Calu3 (cell line): ENCODE measurements around the gene DCAF6. TPM values are rescaled to one million over a fixed set of nuclear protein-coding genes. Genes with fewer than 3 reads are reported as not detected.
A peak's percentile ranks its signal among the peaks of the same experiment; 100 is the strongest.

Experiments
- BruUV-seq: library from RNA; stranded (reverse); fragments of 400-500 nt; replicated peaks from 2 replicates; lab custom pipeline; 2021; lab: Mats Ljungman, UMichigan
- CTCF ChIA-PET: fragments of 300-600 bp; sonication (Branson Sonifier 250); formaldehyde crosslinking; loops from one replicate; lab custom pipeline; 2022; ENCODE audit warnings: antibody characterized with exemption; lab: Charles Lee
- DNase-seq: peaks from one replicate; pipeline ENCODE4 v3.0.0; 2022
- H3K27ac Mint-ChIP-seq: one replicate; pipeline ENCODE4 v1.8.0; 2022; ENCODE audit warnings: mixed read lengths; ENCODE audit not compliant: unreplicated experiment
- H3K27me3 Mint-ChIP-seq: one replicate; pipeline ENCODE4 v1.8.0; 2022; ENCODE audit warnings: mixed read lengths; ENCODE audit not compliant: unreplicated experiment
- H3K36me3 Mint-ChIP-seq: one replicate; pipeline ENCODE4 v1.8.0; 2022; ENCODE audit warnings: mild to moderate bottlenecking, moderate library complexity, mixed read lengths; ENCODE audit not compliant: insufficient read depth, unreplicated experiment
- H3K4me1 Mint-ChIP-seq: one replicate; pipeline ENCODE4 v1.8.0; 2022; ENCODE audit warnings: mild to moderate bottlenecking, low read depth, mixed read lengths; ENCODE audit not compliant: unreplicated experiment
- H3K4me3 Mint-ChIP-seq: one replicate; pipeline ENCODE4 v1.8.0; 2022; ENCODE audit warnings: mild to moderate bottlenecking, low read depth, moderate library complexity, mixed read lengths; ENCODE audit not compliant: unreplicated experiment
- H3K9me3 Mint-ChIP-seq: one replicate; pipeline ENCODE4 v1.8.0; 2022; ENCODE audit warnings: low read depth, mixed read lengths; ENCODE audit not compliant: unreplicated experiment
- CTCF ChIP-seq: fragments of 200-600 bp; IDR thresholded peaks from one replicate; pipeline ENCODE4 v1.8.0; 2022; ENCODE audit warnings: antibody characterized with exemption; ENCODE audit not compliant: unreplicated experiment
- intact Hi-C: fragments of 100-400 bp; cut with micrococcal nuclease; formaldehyde crosslinking; loops from one replicate; pipeline ENCODE4 v1.10.0; 2022; ENCODE audit not compliant: unreplicated experiment
- total RNA-seq: library from RNA; stranded (reverse); gene quantifications from 2 replicates; pipeline ENCODE4 v1.2.3, GENCODE V29; 2022

Gene DCAF6
- total RNA-seq, 1 experiment from 2014 or later = 64.0 TPM

- Mint-ChIP-seq H3K27me3 (no peaks in the 10 kb centered on the region), H3K27ac (no peak overlapping the region), H3K4me3 (no peak overlapping the region), H3K36me3 (no peaks in the 10 kb centered on the region), H3K9me3 (no peaks in the 10 kb centered on the region), H3K4me1 (peaks cover 10% of the 10 kb centered on the region)
- no peak for TF ChIP-seq CTCF
- CTCF ChIA-PET = no interaction called here
- no TSS peak for BruUV-seq
- DNase-seq = no peak
- intact Hi-C loops = no loop called here
These were observed 174.5 kb downstream of the DCAF6 start for GRCh38 chr1:168110896-168111545.

DNA sequence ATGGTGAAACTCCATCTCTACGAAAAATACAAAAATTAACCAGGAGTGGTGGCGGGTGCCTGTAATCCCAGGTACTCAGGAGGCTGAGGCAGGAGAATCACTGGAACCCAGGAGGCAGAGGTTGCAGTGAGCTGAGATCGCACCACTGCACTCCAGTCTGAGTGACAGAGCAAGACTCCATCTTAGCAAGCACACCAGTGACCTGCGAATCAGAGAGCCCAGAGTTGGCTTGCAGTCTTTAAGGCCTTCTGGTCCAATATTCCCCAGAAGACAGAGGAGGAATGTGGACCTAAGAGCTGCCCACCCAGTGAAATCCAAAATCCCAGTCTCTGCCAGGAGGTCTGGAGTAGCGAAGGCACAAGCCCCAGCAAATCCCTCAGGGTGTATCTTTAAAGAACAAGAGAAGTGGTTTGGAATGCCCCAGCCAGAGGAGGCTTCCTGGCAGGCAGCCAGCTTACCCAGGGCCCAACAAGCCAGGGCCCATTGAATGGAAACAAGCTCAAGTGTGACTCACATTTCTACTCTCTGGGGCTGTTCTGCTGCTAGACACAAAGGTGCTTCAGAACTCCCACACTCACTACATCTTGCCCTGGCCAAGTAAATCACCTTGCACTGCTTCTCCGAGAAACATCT is 176.3 kb downstream of the DCAF6 start:
- Mint-ChIP-seq H3K27ac (no peak overlapping the region), H3K9me3 (no peaks in the 10 kb centered on the region), H3K36me3 (no peaks in the 10 kb centered on the region), H3K4me1 (peaks cover 25% of the 10 kb centered on the region), H3K27me3 (no peaks in the 10 kb centered on the region), H3K4me3 (no peak overlapping the region)
- no peak for TF ChIP-seq CTCF
- intact Hi-C loops = no loop called here
- BruUV-seq = no TSS peak
- peak; percentile 76 for DNase-seq
- CTCF ChIA-PET = interaction anchor here (1.0 to 1.2 kb wide), 3 partner anchors 9 to 123 kb away, joined by 3 to 4 read pairs (median 3); no protein-coding TSS in a partner anchor

- CTCF ChIA-PET = interaction anchor here (0.7 kb wide), 1 partner anchor 75 kb away, joined by 3 read pairs; no protein-coding TSS in a partner anchor
- intact Hi-C loops = no loop called here
- Mint-ChIP-seq H3K27me3 (no peaks in the 10 kb centered on the region), H3K4me3 (no peak overlapping the region), H3K4me1 (peaks cover 25% of the 10 kb centered on the region), H3K36me3 (no peaks in the 10 kb centered on the region), H3K9me3 (no peaks in the 10 kb centered on the region), H3K27ac (no peak overlapping the region)
- TF ChIP-seq CTCF = no peak
- BruUV-seq = no TSS peak
- no peak for DNase-seq
These were observed 178.4 kb downstream of the DCAF6 start for GRCh38 chr1:168114845-168115244.

DNA sequence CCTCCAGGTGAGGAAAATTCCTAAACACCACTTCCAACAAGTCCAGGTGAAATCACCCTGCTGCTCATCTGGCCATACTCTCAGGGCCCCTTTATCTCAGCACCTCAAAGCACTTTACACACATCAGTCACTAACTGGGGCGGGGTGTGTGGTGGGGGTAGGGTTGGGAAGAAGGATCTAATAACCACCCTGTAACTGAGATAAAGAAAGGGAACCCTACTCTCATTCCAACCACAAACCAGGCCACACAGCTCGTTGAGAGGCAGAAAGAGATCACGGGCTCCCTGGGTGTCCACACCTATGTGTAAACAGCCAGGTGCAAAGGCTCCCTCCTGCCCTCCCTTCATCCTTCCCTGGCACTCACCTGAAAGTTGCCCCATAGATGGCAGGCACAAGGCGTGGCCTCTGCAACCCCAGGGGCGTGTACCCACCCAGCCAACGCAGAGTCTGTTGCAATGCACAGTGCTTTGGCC is 179.9 kb downstream of the DCAF6 start:
- CTCF ChIA-PET = no interaction called here
- no TSS peak for BruUV-seq

More for the DNA sequence above, 179.9 kb downstream of the DCAF6 start:
- Mint-ChIP-seq H3K9me3 (no peaks in the 10 kb centered on the region), H3K4me3 (no peak overlapping the region), H3K27me3 (peaks cover 13% of the 10 kb centered on the region), H3K27ac (no peak overlapping the region), H3K36me3 (no peaks in the 10 kb centered on the region), H3K4me1 (peaks cover 25% of the 10 kb centered on the region)
- TF ChIP-seq CTCF = no peak
- intact Hi-C loops = no loop called here
- peak; percentile 34 for DNase-seq
